ENCODE measurements around the gene RAD51B. TPM values are rescaled to one million over a fixed set of nuclear protein-coding genes. Genes with fewer than 3 reads are reported as not detected.

RAD51B gene
- total RNA-seq, 1 experiment from 2014 or later: 20.0 TPM

- peaks cover 17 to 24% of the 10 kb centered on the region in 2 experiments for H3K4me1 ChIP-seq (ENCODE audit: control insufficient read depth in 1 of 2, insufficient read depth in 2 of 2, low read length in 2 of 2)
- no peaks in the 10 kb centered on the region for H3K27me3 ChIP-seq (ENCODE audit: insufficient read depth, low read length)
- BruUV-seq (replicated peaks): no TSS peak
- H3K36me3 ChIP-seq (ENCODE audit: control insufficient read depth in 1 of 2, insufficient read depth in 2 of 2, low read length in 2 of 2): no peaks in the 10 kb centered on the region
- H3K27ac ChIP-seq (ENCODE audit: low read depth, low read length): no peak overlapping the region
- ChIA-PET RAD21 (ENCODE audit: low non-redundant PET in 1 of 2, low total read pairs in 2 of 2, uncharacterized antibody in 2 of 2, unreplicated experiment in 2 of 2) (no interaction called here), POLR2A (no interaction called here), CTCF (no interaction called here)
- no peak overlapping the region for H3K4me3 ChIP-seq (replicated peaks in 1 of 2; ENCODE audit: low read depth in 1 of 2, low read length in 2 of 2)
- no peaks in the 10 kb centered on the region; a peak in 1 of 4 replicates for H3K9me3 ChIP-seq (ENCODE audit: control insufficient read depth in 1 of 2, insufficient read depth in 1 of 2, low read depth in 1 of 2, low read length in 2 of 2)
- no peak overlapping the region for H3K4me2 ChIP-seq (ENCODE audit: low read length)
- H3K9me2 ChIP-seq (ENCODE audit: insufficient read depth): no peaks in the 10 kb centered on the region
- no peaks in the 10 kb centered on the region for H4K20me1 ChIP-seq (ENCODE audit: insufficient read depth)
- H3K79me2 ChIP-seq (ENCODE audit: insufficient read depth, low read length): no peaks in the 10 kb centered on the region
- DNase-seq (ENCODE audit: low read depth, low spot score) (no peak), ATAC-seq (no peak)
- no peak overlapping the region for H3K9ac ChIP-seq (ENCODE audit: low read length)
- intact Hi-C loops (cut with micrococcal nuclease): no loop called here
- TF ChIP-seq POLR2AphosphoS5 (IDR thresholded peaks at IDR 0.05; ENCODE audit: low read depth, low read length): no peak
- H2AFZ ChIP-seq (ENCODE audit: low read depth, low read length, poor library complexity, severe bottlenecking): no peak overlapping the region
These were observed 850.8 kb downstream of the RAD51B start for GRCh38 chr14:68670359-68670715.

GRCh38 chr14:68671909-68672308, 852.3 kb downstream of the RAD51B start:
- ChIA-PET RAD21 (ENCODE audit: low non-redundant PET in 1 of 2, low total read pairs in 2 of 2, uncharacterized antibody in 2 of 2, unreplicated experiment in 2 of 2) (no interaction called here), POLR2A (interaction anchor here (0.8 kb wide), 1 partner anchor 120 kb away, joined by 4 read pairs; no protein-coding TSS in a partner anchor), CTCF (no interaction called here)
- TF ChIP-seq EZH2phosphoT487 (IDR thresholded peaks at IDR 0.05; ENCODE audit: borderline replicate concordance) (no peak), EGR1 (IDR thresholded peaks at IDR 0.05; ENCODE audit: low read depth) (no peak)
- Histone ChIP-seq H3K4me1 (ENCODE audit: control insufficient read depth in 1 of 2, insufficient read depth in 2 of 2, low read length in 2 of 2) (peaks cover 18 to 29% of the 10 kb centered on the region in 2 experiments), H3K27me3 (ENCODE audit: insufficient read depth, low read length) (no peaks in the 10 kb centered on the region), H3K9ac (ENCODE audit: low read length) (no peak overlapping the region), H3K36me3 (ENCODE audit: control insufficient read depth in 1 of 2, insufficient read depth in 2 of 2, low read length in 2 of 2) (no peaks in the 10 kb centered on the region), H3K4me3 (replicated peaks in 1 of 2; ENCODE audit: low read depth in 1 of 2, low read length in 2 of 2) (no peak overlapping the region), H3K79me2 (ENCODE audit: insufficient read depth, low read length) (no peaks in the 10 kb centered on the region), H3K27ac (ENCODE audit: low read depth, low read length) (no peak overlapping the region), H3K4me2 (ENCODE audit: low read length) (no peak overlapping the region), H2AFZ (ENCODE audit: low read depth, low read length, poor library complexity, severe bottlenecking) (no peak overlapping the region), H3K9me3 (ENCODE audit: control insufficient read depth in 1 of 2, insufficient read depth in 1 of 2, low read depth in 1 of 2, low read length in 2 of 2) (no peaks in the 10 kb centered on the region; a peak in 1 of 4 replicates), H4K20me1 (ENCODE audit: insufficient read depth) (no peaks in the 10 kb centered on the region), H3K9me2 (ENCODE audit: insufficient read depth) (no peaks in the 10 kb centered on the region)
- intact Hi-C loops (cut with micrococcal nuclease): no loop called here
- BruUV-seq (replicated peaks): no TSS peak
- ATAC-seq (no peak), DNase-seq (ENCODE audit: low read depth, low spot score) (no peak)

All from HCT116 (cell line).